KMS-11 (cell line): ENCODE data around the gene OR52K2.

Experiments used
- H2AFZ ChIP-seq: fragments of 200-600 bp; sonication (generic); 2 replicates; pipeline ENCODE4 v1.6.1; 2016; ENCODE audit warnings: antibody characterized with exemption, mixed run types, low read depth
- H3K27ac ChIP-seq: fragments of 200-600 bp; sonication (generic); 2 replicates; pipeline ENCODE4 v1.6.1; 2016; ENCODE audit warnings: mild to moderate bottlenecking, mixed run types
- H3K27me3 ChIP-seq: fragments of 200-600 bp; sonication (generic); 2 replicates; pipeline ENCODE4 v1.6.1; 2017; ENCODE audit warnings: mild to moderate bottlenecking, low read depth, mixed run types, moderate library complexity; ENCODE audit not compliant: insufficient read depth
- H3K36me3 ChIP-seq: fragments of 200-600 bp; sonication (generic); 2 replicates; pipeline ENCODE4 v1.6.1; 2017; ENCODE audit warnings: mild to moderate bottlenecking, mixed run types; ENCODE audit not compliant: insufficient read depth
- H3K4me1 ChIP-seq: fragments of 200-600 bp; sonication (generic); 2 replicates; pipeline ENCODE4 v1.6.1; 2016; ENCODE audit warnings: mild to moderate bottlenecking, low read depth, mixed run types; ENCODE audit not compliant: poor library complexity, severe bottlenecking
- H3K4me2 ChIP-seq: fragments of 200-600 bp; sonication (generic); 2 replicates; pipeline ENCODE4 v1.7.0; 2016; ENCODE audit warnings: mild to moderate bottlenecking, mixed run types
- H3K4me3 ChIP-seq: fragments of 200-600 bp; sonication (generic); IDR thresholded peaks from 2 replicates; pipeline ENCODE4 v1.6.1; 2017; ENCODE audit warnings: low read depth, low read length, mixed read lengths; ENCODE audit not compliant: insufficient read depth
- H3K79me2 ChIP-seq: fragments of 200-600 bp; sonication (generic); 2 replicates; pipeline ENCODE4 v1.6.1; 2016; ENCODE audit warnings: low read depth, mixed run types; ENCODE audit not compliant: insufficient read depth
- H3K9ac ChIP-seq: fragments of 200-600 bp; sonication (generic); 2 replicates; pipeline ENCODE4 v1.6.1; 2016; ENCODE audit warnings: mild to moderate bottlenecking, mixed run types
- H4K20me1 ChIP-seq: fragments of 200-600 bp; sonication (generic); 2 replicates; pipeline ENCODE4 v1.6.1; 2016; ENCODE audit warnings: mild to moderate bottlenecking, mixed run types; ENCODE audit not compliant: insufficient read depth
- TF ChIP-seq, protein P1 (sequence below): fragments of 200-600 bp; sonication (generic); conservative IDR thresholded peaks from 2 replicates; pipeline ENCODE4 v1.6.1; 2017; ENCODE audit warnings: low read depth, mild to moderate bottlenecking, antibody characterized with exemption, low read length, moderate library complexity, mixed read lengths

The OR52K2 gene

GRCh38 chr11:4466131-4466870 is 17.2 kb downstream of the OR52K2 start:
- Histone ChIP-seq H3K27me3 (no peaks in the 10 kb centered on the region), H3K4me2 (no peak overlapping the region), H3K4me1 (no peaks in the 10 kb centered on the region), H4K20me1 (no peaks in the 10 kb centered on the region), H3K79me2 (no peaks in the 10 kb centered on the region), H2AFZ (no peak overlapping the region), H3K4me3 (no peak overlapping the region), H3K27ac (no peak overlapping the region), H3K36me3 (no peaks in the 10 kb centered on the region), H3K9ac (no peak overlapping the region)
- TF ChIP-seq, protein P1, sequence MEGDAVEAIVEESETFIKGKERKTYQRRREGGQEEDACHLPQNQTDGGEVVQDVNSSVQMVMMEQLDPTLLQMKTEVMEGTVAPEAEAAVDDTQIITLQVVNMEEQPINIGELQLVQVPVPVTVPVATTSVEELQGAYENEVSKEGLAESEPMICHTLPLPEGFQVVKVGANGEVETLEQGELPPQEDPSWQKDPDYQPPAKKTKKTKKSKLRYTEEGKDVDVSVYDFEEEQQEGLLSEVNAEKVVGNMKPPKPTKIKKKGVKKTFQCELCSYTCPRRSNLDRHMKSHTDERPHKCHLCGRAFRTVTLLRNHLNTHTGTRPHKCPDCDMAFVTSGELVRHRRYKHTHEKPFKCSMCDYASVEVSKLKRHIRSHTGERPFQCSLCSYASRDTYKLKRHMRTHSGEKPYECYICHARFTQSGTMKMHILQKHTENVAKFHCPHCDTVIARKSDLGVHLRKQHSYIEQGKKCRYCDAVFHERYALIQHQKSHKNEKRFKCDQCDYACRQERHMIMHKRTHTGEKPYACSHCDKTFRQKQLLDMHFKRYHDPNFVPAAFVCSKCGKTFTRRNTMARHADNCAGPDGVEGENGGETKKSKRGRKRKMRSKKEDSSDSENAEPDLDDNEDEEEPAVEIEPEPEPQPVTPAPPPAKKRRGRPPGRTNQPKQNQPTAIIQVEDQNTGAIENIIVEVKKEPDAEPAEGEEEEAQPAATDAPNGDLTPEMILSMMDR: no peak

DNA sequence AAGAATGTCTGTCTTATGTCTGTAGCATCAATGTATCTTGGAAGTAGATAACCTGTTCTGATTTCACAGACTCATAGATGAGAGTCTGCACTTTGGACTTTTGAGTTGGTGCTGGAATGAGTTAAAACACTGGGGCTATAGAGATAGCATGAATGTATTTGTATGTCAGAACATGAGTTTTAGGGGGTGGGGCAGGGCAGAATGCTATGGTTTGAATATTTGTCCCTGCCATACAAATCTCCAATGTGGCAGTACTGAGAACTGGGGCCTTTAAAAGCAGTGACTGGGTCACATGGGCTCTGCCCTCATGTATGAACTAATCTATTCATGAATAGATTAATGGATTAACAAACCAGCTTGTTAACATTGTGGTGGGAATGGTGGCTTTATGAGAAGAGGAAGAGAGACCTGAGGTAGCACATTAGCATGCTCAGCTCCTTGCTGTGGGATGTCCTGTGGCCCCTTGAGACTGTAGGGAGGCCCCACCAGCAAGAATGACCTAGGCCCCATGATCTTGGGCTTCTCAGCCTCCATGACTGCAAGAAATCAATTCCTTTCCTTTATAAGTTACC is 17.9 kb downstream of the OR52K2 start:
- no peak overlapping the region for H3K27ac ChIP-seq
- TF ChIP-seq, protein P1: no peak
- no peak overlapping the region for H2AFZ ChIP-seq
- no peak overlapping the region for H3K9ac ChIP-seq
- H3K27me3 ChIP-seq: no peaks in the 10 kb centered on the region
- no peak overlapping the region for H3K4me3 ChIP-seq
- no peak overlapping the region for H3K4me2 ChIP-seq
- no peaks in the 10 kb centered on the region for H3K36me3 ChIP-seq
- no peaks in the 10 kb centered on the region for H3K4me1 ChIP-seq
- H3K79me2 ChIP-seq: no peaks in the 10 kb centered on the region
- no peaks in the 10 kb centered on the region for H4K20me1 ChIP-seq

DNA sequence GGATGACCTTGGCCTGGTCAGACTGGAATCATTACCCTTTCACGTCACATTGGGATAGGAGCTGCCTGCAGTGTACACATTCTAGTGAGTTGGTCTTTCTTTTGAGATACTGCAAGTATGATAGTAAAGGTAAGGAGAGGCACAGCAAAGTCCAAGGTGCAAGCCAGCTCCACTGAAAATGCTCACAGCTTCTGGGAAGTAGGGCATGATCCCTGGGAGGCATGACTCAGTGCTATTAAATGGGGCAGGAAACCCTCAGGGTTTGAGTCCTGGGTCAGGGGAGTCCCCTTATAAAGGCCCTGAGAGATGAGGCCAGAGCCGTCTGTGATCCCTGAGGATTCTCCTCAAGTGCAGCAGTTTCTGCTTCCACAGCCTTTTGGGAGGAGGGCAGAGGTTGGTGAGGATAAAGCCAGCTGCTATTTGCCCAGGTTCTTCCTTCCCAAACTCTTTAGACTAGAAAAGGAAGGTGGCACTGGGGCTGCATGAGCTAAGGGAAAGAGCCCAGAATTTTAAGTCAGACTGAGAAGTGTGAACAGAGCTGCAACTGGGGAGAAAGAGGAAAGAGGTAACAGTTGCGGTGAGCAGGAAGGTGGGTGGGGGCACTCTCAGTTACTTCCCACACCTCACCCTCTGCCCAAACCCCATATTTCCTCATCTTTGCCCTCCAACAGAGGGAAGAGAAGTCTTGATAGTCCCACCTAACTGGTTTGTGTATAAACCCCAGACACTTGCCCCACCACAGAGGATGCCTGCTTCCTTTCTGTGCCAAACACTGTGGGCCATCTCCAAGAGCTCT is 18.9 kb downstream of the OR52K2 start:
- Histone ChIP-seq H3K9ac (no peak overlapping the region), H3K27ac (no peak overlapping the region), H3K4me3 (no peak overlapping the region), H3K27me3 (no peaks in the 10 kb centered on the region), H3K4me2 (no peak overlapping the region), H3K36me3 (no peaks in the 10 kb centered on the region), H2AFZ (no peak overlapping the region), H3K79me2 (no peaks in the 10 kb centered on the region), H3K4me1 (no peaks in the 10 kb centered on the region), H4K20me1 (no peaks in the 10 kb centered on the region)
- TF ChIP-seq, protein P1: no peak

- H2AFZ ChIP-seq: no peak overlapping the region
- H3K27me3 ChIP-seq: no peaks in the 10 kb centered on the region
- no peaks in the 10 kb centered on the region for H3K36me3 ChIP-seq
- no peaks in the 10 kb centered on the region for H3K4me1 ChIP-seq
- no peaks in the 10 kb centered on the region for H3K79me2 ChIP-seq
- no peak overlapping the region for H3K27ac ChIP-seq
- H3K9ac ChIP-seq: no peak overlapping the region
- no peak overlapping the region for H3K4me2 ChIP-seq
- TF ChIP-seq, protein P1: no peak
- no peak overlapping the region for H3K4me3 ChIP-seq
- H4K20me1 ChIP-seq: no peaks in the 10 kb centered on the region
Measured at GRCh38 chr11:4479644-4480043, 30.5 kb downstream of the OR52K2 start.
